CD4-positive, alpha-beta T cell (primary cell): ENCODE data around the gene MAP3K4. TPM values are rescaled to one million over a fixed set of nuclear protein-coding genes. Genes with fewer than 3 reads are reported as not detected.

Experiments
- ATAC-seq: fragments of 200-7000 bp; cut with Tn5 transposase; one replicate; pipeline ENCODE4 v1.10.0; 2022; ENCODE audit warnings: mild to moderate bottlenecking; ENCODE audit not compliant: poor library complexity
- CTCF ChIA-PET: fragments of 350-600 bp; sonication (Branson Sonifier 250); formaldehyde crosslinking; loops from one replicate; lab custom pipeline; 2021; ENCODE audit warnings: antibody characterized with exemption, inconsistent platforms; lab: Charles Lee
- POLR2A ChIA-PET: fragments of 350-600 bp; sonication (Branson Sonifier 250); formaldehyde crosslinking; loops from one replicate; lab custom pipeline; 2021; ENCODE audit warnings: antibody characterized with exemption, inconsistent platforms; lab: Charles Lee
- DNase-seq, 14 experiments: peaks; one replicate each; pipeline ENCODE4 v3.0.0-alpha.2; 2013 to 2020; ENCODE audit warnings: mixed read lengths in 2 of 14
- H3K27ac ChIP-seq, 2 donors: one replicate each; pipeline versions ENCODE4 v1.5.1 to v1.7.0; 2013; ENCODE audit warnings: low read length in 2 of 2, low read depth in 1 of 2, mild to moderate bottlenecking in 1 of 2
- H3K27me3 ChIP-seq, 2 experiments: 1 replicate in 1 of 2; 2 replicates in 1 of 2; pipeline versions ENCODE4 v1.6.1 to v1.7.0; 2013; ENCODE audit warnings: low read length in 2 of 2, control low read depth in 1 of 2, mild to moderate bottlenecking in 1 of 2, moderate library complexity in 1 of 2; ENCODE audit not compliant: insufficient read depth in 2 of 2, control insufficient read depth in 1 of 2
- H3K36me3 ChIP-seq: one replicate; pipeline ENCODE4 v1.6.1; 2013; ENCODE audit warnings: low read length, control low read depth; ENCODE audit not compliant: insufficient read depth
- H3K4me1 ChIP-seq: one replicate; pipeline ENCODE4 v1.6.1; 2013; ENCODE audit warnings: low read length, control low read depth; ENCODE audit not compliant: insufficient read depth
- H3K4me3 ChIP-seq: one replicate; pipeline ENCODE4 v1.5.1; 2013; ENCODE audit warnings: mild to moderate bottlenecking, low read length, moderate library complexity
- H3K9me3 ChIP-seq, 2 experiments: 1 replicate in 1 of 2; 2 replicates in 1 of 2; pipeline versions ENCODE4 v1.6.1 to v1.7.0; 2013; ENCODE audit warnings: low read length in 2 of 2, mild to moderate bottlenecking in 2 of 2, control low read depth in 1 of 2, moderate library complexity in 1 of 2; ENCODE audit not compliant: control insufficient read depth in 1 of 2, insufficient read depth in 1 of 2
- H3K27ac Mint-ChIP-seq: one replicate; pipeline ENCODE4 v1.8.0; 2020; ENCODE audit warnings: mixed read lengths
- H3K27me3 Mint-ChIP-seq: one replicate; pipeline ENCODE4 v1.8.0; 2021; ENCODE audit warnings: mixed read lengths
- H3K36me3 Mint-ChIP-seq: one replicate; pipeline ENCODE4 v1.8.0; 2021; ENCODE audit warnings: low read depth, mixed read lengths
- H3K4me1 Mint-ChIP-seq: one replicate; pipeline ENCODE4 v1.8.0; 2021; ENCODE audit warnings: low read depth, mixed read lengths
- H3K4me3 Mint-ChIP-seq: one replicate; pipeline ENCODE4 v1.8.0; 2020; ENCODE audit warnings: mild to moderate bottlenecking, mixed read lengths
- H3K9me3 Mint-ChIP-seq: one replicate; pipeline ENCODE4 v1.8.0; 2020; ENCODE audit warnings: mixed read lengths
- CTCF ChIP-seq: fragments of 200-600 bp; IDR thresholded peaks from one replicate; pipeline ENCODE4 v1.8.0; 2022; ENCODE audit warnings: antibody characterized with exemption, mild to moderate bottlenecking
- intact Hi-C, 2 experiments: fragments of 100-400 bp; cut with DNase I in 1 of 2; cut with micrococcal nuclease in 1 of 2; formaldehyde crosslinking; loops; one replicate each; pipeline versions ENCODE4 v1.15.1 to v1.9.0; 2023 to 2025; cut with DNase I, micrococcal nuclease
- total RNA-seq, 174 experiments: library from RNA in 2 of 174; stranded (reverse) in 2 of 174; gene quantifications; one replicate each; pipeline ENCODE4 v1.2.3 and lab custom pipeline; 2021 to 2026

Gene MAP3K4
- total RNA-seq, 2 experiments from 2014 or later = 75.5 to 80.3 TPM

- no peaks in the 10 kb centered on the region for H3K9me3 ChIP-seq
- H3K27me3 ChIP-seq = no peaks in the 10 kb centered on the region
- H3K4me3 ChIP-seq = no peak overlapping the region
- peaks cover 7% of the 10 kb centered on the region for H3K36me3 ChIP-seq
- no peak overlapping the region for H3K27ac Mint-ChIP-seq
- H3K27me3 Mint-ChIP-seq = no peaks in the 10 kb centered on the region
- CTCF ChIA-PET = no interaction called here
- DNase-seq (no peak), ATAC-seq (no peak)
- TF ChIP-seq CTCF = no peak
- no peak overlapping the region for H3K4me3 Mint-ChIP-seq
- no peaks in the 10 kb centered on the region for H3K4me1 ChIP-seq
- no peak overlapping the region for H3K27ac ChIP-seq
- POLR2A ChIA-PET = no interaction called here
- no peaks in the 10 kb centered on the region for H3K4me1 Mint-ChIP-seq
- intact Hi-C loops = no loop called here
- H3K36me3 Mint-ChIP-seq = peaks cover 4% of the 10 kb centered on the region
- no peaks in the 10 kb centered on the region for H3K9me3 Mint-ChIP-seq
These were observed 148.4 kb downstream of the MAP3K4 start for GRCh38 chr6:161139766-161140553.

GRCh38 chr6:161140554-161140875 is 148.9 kb downstream of the MAP3K4 start:
- H3K27ac Mint-ChIP-seq = no peak overlapping the region
- no peak for TF ChIP-seq CTCF
- DNase-seq (no peak), ATAC-seq (no peak)
- H3K36me3 Mint-ChIP-seq = no peaks in the 10 kb centered on the region
- Histone ChIP-seq H3K9me3 (no peaks in the 10 kb centered on the region), H3K27ac (no peak overlapping the region), H3K4me1 (no peaks in the 10 kb centered on the region), H3K4me3 (no peak overlapping the region), H3K36me3 (peaks cover 7% of the 10 kb centered on the region), H3K27me3 (no peaks in the 10 kb centered on the region)
- intact Hi-C loops = no loop called here
- CTCF ChIA-PET = no interaction called here
- no peaks in the 10 kb centered on the region for H3K27me3 Mint-ChIP-seq
- POLR2A ChIA-PET = no interaction called here
- H3K4me1 Mint-ChIP-seq = no peaks in the 10 kb centered on the region
- H3K9me3 Mint-ChIP-seq = no peaks in the 10 kb centered on the region
- H3K4me3 Mint-ChIP-seq = no peak overlapping the region

- H3K4me3 ChIP-seq = no peak overlapping the region
- no peak overlapping the region for H3K27ac ChIP-seq
- no peaks in the 10 kb centered on the region for H3K36me3 Mint-ChIP-seq
- H3K4me1 ChIP-seq = no peaks in the 10 kb centered on the region
- H3K27me3 Mint-ChIP-seq = no peaks in the 10 kb centered on the region
- H3K4me1 Mint-ChIP-seq = no peaks in the 10 kb centered on the region
- peaks cover 7% of the 10 kb centered on the region for H3K36me3 ChIP-seq
- no peak for TF ChIP-seq CTCF
- ChIA-PET POLR2A (no interaction called here), CTCF (no interaction called here)
- no peak overlapping the region for H3K27ac Mint-ChIP-seq
- DNase-seq (no peak), ATAC-seq (no peak)
- intact Hi-C loops = no loop called here
- H3K9me3 Mint-ChIP-seq = no peaks in the 10 kb centered on the region
- no peak overlapping the region for H3K4me3 Mint-ChIP-seq
- H3K27me3 ChIP-seq = no peaks in the 10 kb centered on the region
- no peaks in the 10 kb centered on the region for H3K9me3 ChIP-seq
These were observed 149.6 kb downstream of the MAP3K4 start for GRCh38 chr6:161141173-161141572.
